SK-N-SH treated with all-trans-retinoic acid at 6 μM for 48 hours (cell line): ENCODE measurements around the gene CYGB.
"Not testable (repeated sequence)": the region's sequence is repeated elsewhere in the genome, so short reads cannot be mapped to it uniquely, and the experiment has no call there.

ENCODE experiments used
- ATAC-seq: fragments of 200-7000 bp; cut with Tn5 transposase; 3 replicates; pipeline ENCODE4 v1.9.1; 2020; ENCODE audit warnings: mild to moderate bottlenecking, moderate library complexity
- BACH2 ChIP-seq: fragments of 250-450 bp; sonication (Bioruptor Pico); IDR thresholded peaks from 2 replicates; pipeline ENCODE4 v1.9.0; 2021; ENCODE audit warnings: mild to moderate bottlenecking, borderline replicate concordance
- ESRRG ChIP-seq: fragments of 250-450 bp; sonication (Bioruptor Pico); IDR thresholded peaks from 2 replicates; pipeline ENCODE4 v1.6.1; 2021; ENCODE audit warnings: mild to moderate bottlenecking
- ISL1 ChIP-seq: fragments of 250-450 bp; sonication (Bioruptor Pico); IDR thresholded peaks from 2 replicates; pipeline ENCODE4 v2.1.2; 2022; ENCODE audit warnings: mild to moderate bottlenecking, moderate library complexity
- OSR1 ChIP-seq: fragments of 250-450 bp; sonication (Bioruptor Pico); IDR thresholded peaks from 2 replicates; pipeline ENCODE4 v1.8.0; 2022; ENCODE audit warnings: moderate library complexity, mild to moderate bottlenecking, inconsistent platforms
- PATZ1 ChIP-seq: fragments of 250-450 bp; sonication (Bioruptor Pico); IDR thresholded peaks from 2 replicates; pipeline ENCODE4 v1.8.0; 2020; ENCODE audit warnings: mild to moderate bottlenecking, moderate library complexity, borderline replicate concordance
- SNAI2 ChIP-seq: fragments of 250-450 bp; sonication (Bioruptor Pico); IDR thresholded peaks from 2 replicates; pipeline ENCODE4 v1.5.0; 2020; ENCODE audit warnings: mild to moderate bottlenecking, moderate library complexity
- TCF4 ChIP-seq: fragments of 250-450 bp; sonication (Bioruptor Pico); IDR thresholded peaks from 2 replicates; pipeline ENCODE4 v1.8.0; 2021; ENCODE audit warnings: mild to moderate bottlenecking, moderate library complexity, borderline replicate concordance
- TOX ChIP-seq: fragments of 250-450 bp; sonication (Bioruptor Pico); IDR thresholded peaks from 2 replicates; pipeline ENCODE4 v1.8.0; 2021; ENCODE audit warnings: mild to moderate bottlenecking, moderate library complexity, borderline replicate concordance
- ZC3H10 ChIP-seq: fragments of 250-450 bp; sonication (Bioruptor Pico); IDR thresholded peaks from 2 replicates; pipeline ENCODE4 v1.5.1; 2021; ENCODE audit warnings: mild to moderate bottlenecking, moderate library complexity
- ZFP30 ChIP-seq: fragments of 450-650 bp; formaldehyde crosslinking; IDR thresholded peaks from 2 replicates; pipeline ENCODE4 v1.5.0; 2022; ENCODE audit warnings: mild to moderate bottlenecking, moderate library complexity
- ZNF565 ChIP-seq: fragments of 450-650 bp; formaldehyde crosslinking; conservative IDR thresholded peaks from 2 replicates; pipeline ENCODE4 v1.5.0; 2020; ENCODE audit warnings: low read depth, mild to moderate bottlenecking, moderate library complexity
- ZNF70 ChIP-seq: fragments of 450-650 bp; formaldehyde crosslinking; IDR thresholded peaks from 2 replicates; pipeline ENCODE4 v1.5.0; 2020; ENCODE audit warnings: mild to moderate bottlenecking, moderate library complexity
- TF ChIP-seq, protein P1 (sequence below): fragments of 250-450 bp; sonication (Bioruptor Pico); IDR thresholded peaks from 2 replicates; pipeline ENCODE4 v1.8.0; 2021; ENCODE audit warnings: low read depth, mild to moderate bottlenecking, moderate library complexity, borderline replicate concordance
- TF ChIP-seq, protein P2 (sequence below): fragments of 250-450 bp; sonication (Bioruptor Pico); IDR thresholded peaks from 2 replicates; pipeline ENCODE4 v1.5.1; 2020; ENCODE audit warnings: low read depth, mild to moderate bottlenecking, moderate library complexity
- TF ChIP-seq, protein P3 (sequence below): fragments of 250-450 bp; sonication (Bioruptor Pico); IDR thresholded peaks from 2 replicates; pipeline ENCODE4 v1.5.0; 2020; ENCODE audit warnings: mild to moderate bottlenecking, moderate library complexity

CYGB gene

GRCh38 chr17:76560036-76560876 lies 22.7 kb upstream of the CYGB start (continued):
- TF ChIP-seq PATZ1 (CRISPR knock-in tag) (no peak), SNAI2 (CRISPR knock-in tag) (no peak), OSR1 (CRISPR knock-in tag) (no peak), TCF4 (no peak), ZFP30 (no peak)
- TF ChIP-seq, protein P1, sequence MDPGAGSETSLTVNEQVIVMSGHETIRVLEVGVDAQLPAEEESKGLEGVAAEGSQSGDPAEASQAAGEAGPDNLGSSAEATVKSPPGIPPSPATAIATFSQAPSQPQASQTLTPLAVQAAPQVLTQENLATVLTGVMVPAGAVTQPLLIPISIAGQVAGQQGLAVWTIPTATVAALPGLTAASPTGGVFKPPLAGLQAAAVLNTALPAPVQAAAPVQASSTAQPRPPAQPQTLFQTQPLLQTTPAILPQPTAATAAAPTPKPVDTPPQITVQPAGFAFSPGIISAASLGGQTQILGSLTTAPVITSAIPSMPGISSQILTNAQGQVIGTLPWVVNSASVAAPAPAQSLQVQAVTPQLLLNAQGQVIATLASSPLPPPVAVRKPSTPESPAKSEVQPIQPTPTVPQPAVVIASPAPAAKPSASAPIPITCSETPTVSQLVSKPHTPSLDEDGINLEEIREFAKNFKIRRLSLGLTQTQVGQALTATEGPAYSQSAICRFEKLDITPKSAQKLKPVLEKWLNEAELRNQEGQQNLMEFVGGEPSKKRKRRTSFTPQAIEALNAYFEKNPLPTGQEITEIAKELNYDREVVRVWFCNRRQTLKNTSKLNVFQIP: no peak
- TF ChIP-seq, protein P2, sequence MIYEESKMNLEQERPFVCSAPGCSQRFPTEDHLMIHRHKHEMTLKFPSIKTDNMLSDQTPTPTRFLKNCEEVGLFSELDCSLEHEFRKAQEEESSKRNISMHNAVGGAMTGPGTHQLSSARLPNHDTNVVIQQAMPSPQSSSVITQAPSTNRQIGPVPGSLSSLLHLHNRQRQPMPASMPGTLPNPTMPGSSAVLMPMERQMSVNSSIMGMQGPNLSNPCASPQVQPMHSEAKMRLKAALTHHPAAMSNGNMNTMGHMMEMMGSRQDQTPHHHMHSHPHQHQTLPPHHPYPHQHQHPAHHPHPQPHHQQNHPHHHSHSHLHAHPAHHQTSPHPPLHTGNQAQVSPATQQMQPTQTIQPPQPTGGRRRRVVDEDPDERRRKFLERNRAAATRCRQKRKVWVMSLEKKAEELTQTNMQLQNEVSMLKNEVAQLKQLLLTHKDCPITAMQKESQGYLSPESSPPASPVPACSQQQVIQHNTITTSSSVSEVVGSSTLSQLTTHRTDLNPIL (CRISPR knock-in tag): no peak
- TF ChIP-seq, all 23 proteins: peak for 0

DNA sequence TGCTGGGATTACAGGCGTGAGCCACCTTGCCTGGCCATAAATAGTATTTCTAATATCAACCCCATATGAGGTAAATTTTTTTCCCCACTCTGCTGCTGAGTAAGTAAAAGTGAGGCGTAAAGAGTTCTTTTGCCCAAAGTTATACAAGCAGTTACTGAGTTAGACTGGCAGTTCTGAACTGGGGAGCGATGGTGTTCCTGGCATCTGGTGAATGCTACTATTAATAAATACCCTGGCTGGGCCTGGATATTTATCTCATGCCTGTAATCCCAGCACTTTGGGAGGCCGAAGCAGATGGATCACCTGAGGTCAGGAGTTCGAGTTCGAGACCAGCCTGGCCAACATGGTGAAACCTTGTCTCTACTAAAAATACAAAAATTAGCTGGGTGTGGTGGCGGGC lies 22.0 kb upstream of the CYGB start:
- not testable (repeated sequence) for ATAC-seq

GRCh38 chr17:76558198-76559095 lies 20.9 kb upstream of the CYGB start:
- ATAC-seq: peak; percentile 8; the same call in 1 of the 3 replicates
- TF ChIP-seq, protein P1: no peak
- TF ChIP-seq SNAI2 (CRISPR knock-in tag) (no peak), ZFP30 (no peak), BACH2 (CRISPR knock-in tag) (no peak), ZNF565 (no peak), TOX (CRISPR knock-in tag) (no peak), ISL1 (CRISPR knock-in tag) (no peak), ESRRG (no peak), PATZ1 (CRISPR knock-in tag) (no peak), ZC3H10 (no peak), OSR1 (CRISPR knock-in tag) (no peak), ZNF70 (CRISPR knock-in tag) (no peak)
- TF ChIP-seq, protein P3, sequence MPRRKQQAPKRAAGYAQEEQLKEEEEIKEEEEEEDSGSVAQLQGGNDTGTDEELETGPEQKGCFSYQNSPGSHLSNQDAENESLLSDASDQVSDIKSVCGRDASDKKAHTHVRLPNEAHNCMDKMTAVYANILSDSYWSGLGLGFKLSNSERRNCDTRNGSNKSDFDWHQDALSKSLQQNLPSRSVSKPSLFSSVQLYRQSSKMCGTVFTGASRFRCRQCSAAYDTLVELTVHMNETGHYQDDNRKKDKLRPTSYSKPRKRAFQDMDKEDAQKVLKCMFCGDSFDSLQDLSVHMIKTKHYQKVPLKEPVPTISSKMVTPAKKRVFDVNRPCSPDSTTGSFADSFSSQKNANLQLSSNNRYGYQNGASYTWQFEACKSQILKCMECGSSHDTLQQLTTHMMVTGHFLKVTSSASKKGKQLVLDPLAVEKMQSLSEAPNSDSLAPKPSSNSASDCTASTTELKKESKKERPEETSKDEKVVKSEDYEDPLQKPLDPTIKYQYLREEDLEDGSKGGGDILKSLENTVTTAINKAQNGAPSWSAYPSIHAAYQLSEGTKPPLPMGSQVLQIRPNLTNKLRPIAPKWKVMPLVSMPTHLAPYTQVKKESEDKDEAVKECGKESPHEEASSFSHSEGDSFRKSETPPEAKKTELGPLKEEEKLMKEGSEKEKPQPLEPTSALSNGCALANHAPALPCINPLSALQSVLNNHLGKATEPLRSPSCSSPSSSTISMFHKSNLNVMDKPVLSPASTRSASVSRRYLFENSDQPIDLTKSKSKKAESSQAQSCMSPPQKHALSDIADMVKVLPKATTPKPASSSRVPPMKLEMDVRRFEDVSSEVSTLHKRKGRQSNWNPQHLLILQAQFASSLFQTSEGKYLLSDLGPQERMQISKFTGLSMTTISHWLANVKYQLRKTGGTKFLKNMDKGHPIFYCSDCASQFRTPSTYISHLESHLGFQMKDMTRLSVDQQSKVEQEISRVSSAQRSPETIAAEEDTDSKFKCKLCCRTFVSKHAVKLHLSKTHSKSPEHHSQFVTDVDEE (CRISPR knock-in tag): no peak
